ENCODE data around the gene AK9.

Gene AK9

DNA sequence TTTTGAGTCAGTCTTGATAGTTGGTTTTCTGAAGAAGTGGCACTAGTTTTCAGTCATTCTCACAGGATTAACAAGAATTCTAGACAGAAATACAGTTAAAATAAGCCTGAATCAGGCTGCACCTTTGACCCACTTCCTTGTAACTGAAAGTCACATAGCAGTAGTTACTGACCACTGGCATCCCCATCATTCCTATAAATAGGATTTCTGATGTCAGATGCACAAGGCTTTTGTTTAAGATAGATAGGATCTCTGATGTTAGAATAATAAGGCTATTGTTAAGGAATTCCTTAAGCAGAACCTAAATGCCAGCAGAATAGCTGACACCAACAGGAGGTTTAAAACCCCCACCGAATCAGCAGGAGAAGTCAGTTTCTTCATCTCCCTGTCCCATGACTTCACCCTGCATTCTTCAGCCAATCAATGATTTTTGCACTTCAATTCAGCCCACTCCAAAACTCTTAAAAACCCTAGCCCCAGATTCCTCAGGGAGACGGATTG is 177.4 kb downstream of the AK9 start:
- no peak overlapping the region for H3K4me3 ChIP-seq
- H3K27me3 ChIP-seq: no peaks in the 10 kb centered on the region
- H3K4me1 ChIP-seq: no peaks in the 10 kb centered on the region
- TF ChIP-seq CTCF (IDR thresholded peaks at IDR 0.05): no peak
- DNase-seq: no peak
- intact Hi-C loops (cut with DNase I; ENCODE audit: low total_unique reads): no loop called here
- H3K36me3 ChIP-seq: no peaks in the 10 kb centered on the region
- H3K9me3 ChIP-seq: no peaks in the 10 kb centered on the region
- H3K27ac ChIP-seq: no peak overlapping the region

DNA sequence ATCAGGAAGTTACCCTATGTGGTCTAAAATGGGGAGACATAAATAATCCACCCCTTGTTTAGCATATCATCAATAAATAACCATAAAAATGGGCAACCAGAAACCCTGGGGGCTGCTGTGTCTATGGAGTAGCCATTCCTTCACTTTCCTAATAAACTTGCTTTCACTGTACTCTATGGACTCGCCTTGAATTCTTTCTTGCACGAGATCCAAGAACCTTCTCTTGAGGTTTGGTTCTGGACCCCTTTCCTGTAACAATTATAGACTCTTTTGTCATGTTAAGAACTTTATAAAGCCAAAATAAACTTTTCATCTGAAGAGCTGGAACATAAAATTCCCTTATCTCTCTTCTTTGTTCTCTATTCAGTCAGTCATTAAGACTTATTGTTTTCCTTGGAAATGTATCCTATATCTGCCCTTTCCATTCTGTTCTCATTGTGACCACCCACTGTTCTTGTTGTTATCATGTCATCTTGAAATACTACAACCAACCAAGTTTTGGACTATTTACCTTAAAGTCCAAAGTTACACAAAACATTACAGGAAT is 178.7 kb downstream of the AK9 start:
- Histone ChIP-seq H3K36me3 (no peaks in the 10 kb centered on the region), H3K9me3 (no peaks in the 10 kb centered on the region), H3K4me3 (no peak overlapping the region), H3K27me3 (no peaks in the 10 kb centered on the region), H3K4me1 (no peaks in the 10 kb centered on the region), H3K27ac (no peak overlapping the region)
- DNase-seq: no peak
- TF ChIP-seq CTCF (IDR thresholded peaks at IDR 0.05): no peak
- intact Hi-C loops (cut with DNase I; ENCODE audit: low total_unique reads): no loop called here

GRCh38 chr6:109511832-109512231 is 179.2 kb downstream of the AK9 start:
- intact Hi-C loops (cut with DNase I; ENCODE audit: low total_unique reads): no loop called here
- DNase-seq: no peak
- no peak overlapping the region for H3K27ac ChIP-seq

GRCh38 chr6:109510358-109510757 is 180.6 kb downstream of the AK9 start:
- Histone ChIP-seq H3K36me3 (no peaks in the 10 kb centered on the region), H3K4me3 (no peak overlapping the region), H3K9me3 (no peaks in the 10 kb centered on the region), H3K27ac (no peak overlapping the region), H3K27me3 (no peaks in the 10 kb centered on the region), H3K4me1 (no peaks in the 10 kb centered on the region)
- TF ChIP-seq CTCF (IDR thresholded peaks at IDR 0.05): no peak
- intact Hi-C loops (cut with DNase I; ENCODE audit: low total_unique reads): no loop called here
- DNase-seq: no peak

More at GRCh38 chr6:109511832-109512231, 179.2 kb downstream of the AK9 start:
- H3K36me3 ChIP-seq: no peaks in the 10 kb centered on the region
- H3K27me3 ChIP-seq: no peaks in the 10 kb centered on the region
- no peak overlapping the region for H3K4me3 ChIP-seq
- no peak for TF ChIP-seq CTCF (IDR thresholded peaks at IDR 0.05)
- H3K9me3 ChIP-seq: no peaks in the 10 kb centered on the region
- H3K4me1 ChIP-seq: no peaks in the 10 kb centered on the region

GRCh38 chr6:109508166-109508860 is 182.7 kb downstream of the AK9 start:
- H3K27me3 ChIP-seq: no peaks in the 10 kb centered on the region
- no peaks in the 10 kb centered on the region for H3K9me3 ChIP-seq
- intact Hi-C loops (cut with DNase I; ENCODE audit: low total_unique reads): no loop called here
- TF ChIP-seq CTCF (IDR thresholded peaks at IDR 0.05): no peak
- H3K4me3 ChIP-seq: no peak overlapping the region
- H3K27ac ChIP-seq: no peak overlapping the region
- no peak for DNase-seq
- no peaks in the 10 kb centered on the region for H3K4me1 ChIP-seq
- H3K36me3 ChIP-seq: no peaks in the 10 kb centered on the region
